GM12872 (cell line): Measurements from ENCODE around the gene SLC41A2.

Experiments used
- CTCF ChIP-seq: IDR thresholded peaks from 3 replicates; pipeline ENCODE4 v1.5.1; 2011; ENCODE audit warnings: low read depth, mild to moderate bottlenecking, low read length, moderate library complexity; ENCODE audit not compliant: insufficient read depth

SLC41A2 gene

GRCh38 chr12:104911942-104912341, 46.1 kb downstream of the SLC41A2 start:
- no peak for TF ChIP-seq CTCF

- no peak for TF ChIP-seq CTCF
Measured at GRCh38 chr12:104910196-104910840, 47.8 kb downstream of the SLC41A2 start.

- TF ChIP-seq CTCF = no peak
Measured at GRCh38 chr12:104909761-104910160, 48.3 kb downstream of the SLC41A2 start.
